GM18505 (cell line): ENCODE measurements around the gene APBA2.

Experiments
- ATAC-seq: cut with Tn5 transposase; IDR thresholded peaks from one replicate; pipeline ENCODE4 v1.9.1; 2021; ENCODE audit not compliant: unreplicated experiment
- POLR2A ChIP-seq: IDR thresholded peaks from 4 replicates; pipeline ENCODE4 v1.6.1; 2011; ENCODE audit warnings: borderline replicate concordance; ENCODE audit not compliant: insufficient read depth, insufficient read length; ENCODE audit errors: extremely low read depth

The APBA2 gene

GRCh38 chr15:29124581-29125381, 239.0 kb downstream of the APBA2 start:
- no peak for ATAC-seq
- TF ChIP-seq POLR2A: no peak

- no peak for TF ChIP-seq POLR2A
- no peak for ATAC-seq
Observed at GRCh38 chr15:29125382-29126207, 239.8 kb downstream of the APBA2 start.

GRCh38 chr15:29126208-29126536, 240.4 kb downstream of the APBA2 start:
- ATAC-seq: no peak
- TF ChIP-seq POLR2A: no peak

GRCh38 chr15:29126821-29127461, 241.2 kb downstream of the APBA2 start:
- no peak for ATAC-seq
- TF ChIP-seq POLR2A: no peak

DNA sequence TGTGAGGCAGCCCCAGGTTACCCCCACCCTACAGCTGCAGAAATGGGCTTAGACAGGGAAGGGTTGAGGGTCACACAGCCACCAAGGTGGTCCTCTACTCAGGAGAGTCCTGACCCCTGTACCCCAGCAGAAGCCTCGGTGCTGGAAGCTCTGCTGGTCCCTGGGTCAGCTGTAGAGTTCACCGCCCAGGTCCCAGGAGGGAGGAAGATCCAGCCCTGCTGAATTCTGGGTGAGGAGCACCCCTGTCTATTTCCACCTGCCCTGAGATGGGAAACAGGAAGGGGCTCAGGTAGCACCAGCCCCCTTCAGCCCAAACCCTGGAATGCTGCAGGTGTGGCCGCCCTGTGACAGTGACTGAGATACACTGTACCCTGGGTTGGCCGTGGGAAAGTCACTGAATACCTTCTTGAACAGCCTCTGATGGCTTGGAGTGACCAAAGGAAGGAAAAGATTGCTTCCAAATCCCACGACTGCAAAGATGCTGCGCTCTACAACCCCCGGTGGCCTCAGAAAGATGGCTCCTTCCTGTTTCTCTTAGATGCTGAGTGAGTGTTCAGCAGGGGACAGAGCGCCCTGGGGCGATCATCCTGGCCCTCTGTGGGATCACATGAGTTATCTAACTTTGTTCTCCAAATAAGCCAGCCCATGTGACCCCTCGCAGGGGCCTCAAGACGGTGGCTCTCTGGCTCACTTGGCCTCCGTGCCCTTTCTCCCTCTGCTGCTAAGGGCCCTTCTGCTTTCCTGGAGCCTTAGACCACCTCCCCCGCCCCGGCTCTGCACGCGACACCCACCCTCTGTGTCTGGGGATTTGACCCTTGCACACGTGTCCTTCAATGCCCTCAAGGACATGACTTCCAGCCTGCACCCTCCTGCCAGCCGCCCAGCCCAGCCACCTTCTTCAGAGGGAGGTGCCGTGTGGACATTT, 242.0 kb downstream of the APBA2 start:
- ATAC-seq: no peak
- no peak for TF ChIP-seq POLR2A

- no peak for ATAC-seq
- TF ChIP-seq POLR2A: no peak
Observed at GRCh38 chr15:29128671-29129070, 242.9 kb downstream of the APBA2 start.

- ATAC-seq: no peak
- no peak for TF ChIP-seq POLR2A
Observed at GRCh38 chr15:29129221-29129620, 243.4 kb downstream of the APBA2 start.

- no peak for ATAC-seq
- no peak for TF ChIP-seq POLR2A
Observed at GRCh38 chr15:29129926-29130325, 244.2 kb downstream of the APBA2 start.

DNA sequence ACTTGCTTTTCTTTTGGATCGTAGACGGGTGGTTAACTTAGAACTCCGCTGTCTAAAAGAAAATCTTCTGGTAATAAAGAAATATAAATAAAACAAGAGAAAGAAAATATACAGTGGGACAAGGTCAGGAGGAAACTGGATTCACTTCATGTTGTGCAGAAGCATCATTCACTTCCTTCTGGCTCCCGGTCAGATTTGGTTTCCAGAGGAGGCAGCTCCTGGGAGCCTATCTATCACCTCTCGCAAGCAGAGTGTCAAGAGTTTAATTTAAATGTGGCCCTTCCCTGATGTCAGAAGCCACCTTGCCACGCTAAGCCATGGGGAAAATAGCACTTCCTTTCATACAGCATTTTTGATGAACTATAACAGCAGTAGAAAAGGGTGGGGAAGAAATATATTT, 244.7 kb downstream of the APBA2 start:
- no peak for ATAC-seq
- no peak for TF ChIP-seq POLR2A

GRCh38 chr15:29130951-29131839, 245.4 kb downstream of the APBA2 start:
- no peak for TF ChIP-seq POLR2A
- ATAC-seq: no peak

- no peak for TF ChIP-seq POLR2A
- no peak for ATAC-seq
Observed at GRCh38 chr15:29131840-29132420, 246.2 kb downstream of the APBA2 start.
